Upper lobe of left lung (tissue), 4 donors: ENCODE data around the gene IGSF21.

Experiments used
- POLR2A ChIP-seq, 4 donors: fragments of 450-650 bp; IDR thresholded peaks; one replicate each; pipeline ENCODE4 v1.5.1; 2016 to 2017; ENCODE audit warnings: antibody characterized with exemption in 4 of 4, mild to moderate bottlenecking in 2 of 4
- POLR2AphosphoS5 ChIP-seq, 2 donors: sonication (generic); formaldehyde crosslinking; IDR thresholded peaks; one replicate each; pipeline ENCODE4 v1.5.1; 2017; ENCODE audit warnings: antibody characterized with exemption in 2 of 2
- TF ChIP-seq, protein P1 (sequence below), 6 experiments: fragments of 450-650 bp in 4 of 6; fragments of 200-600 bp in 2 of 6; sonication (generic) in 2 of 6; IDR thresholded peaks; one replicate each; pipeline ENCODE4 v1.5.1; 2016 to 2019; ENCODE audit warnings: antibody characterized with exemption in 6 of 6

DNA sequence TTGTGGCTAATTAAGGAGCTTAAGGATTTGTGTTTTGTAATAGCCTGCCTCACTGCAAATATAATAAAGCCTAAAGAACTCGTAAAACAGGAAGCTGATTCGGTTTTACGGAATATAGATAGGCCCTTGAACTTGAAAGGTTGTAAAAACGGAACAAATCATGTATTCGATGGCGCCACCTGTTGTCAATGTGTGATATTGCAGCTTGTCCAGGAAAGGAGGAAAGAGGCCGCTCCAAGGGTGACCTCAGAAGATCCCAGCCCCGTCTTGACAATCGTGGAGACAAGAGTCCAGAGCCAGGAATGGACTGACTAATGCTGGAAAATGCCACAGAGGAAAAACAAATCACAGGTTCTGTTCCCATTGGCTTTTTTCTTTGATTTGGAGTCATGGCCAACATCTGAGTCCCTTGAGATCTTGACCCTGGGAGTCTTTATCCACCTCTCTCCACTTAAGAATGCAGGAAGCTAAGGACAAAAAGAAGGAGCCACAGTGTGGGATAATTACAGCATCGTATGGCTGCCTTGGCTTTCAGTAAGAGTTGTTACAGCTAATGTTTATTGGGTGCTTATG lies 7.0 kb upstream of the IGSF21 start:
- no peak for TF ChIP-seq POLR2A (IDR thresholded peaks at IDR 0.05)
- TF ChIP-seq, protein P1, sequence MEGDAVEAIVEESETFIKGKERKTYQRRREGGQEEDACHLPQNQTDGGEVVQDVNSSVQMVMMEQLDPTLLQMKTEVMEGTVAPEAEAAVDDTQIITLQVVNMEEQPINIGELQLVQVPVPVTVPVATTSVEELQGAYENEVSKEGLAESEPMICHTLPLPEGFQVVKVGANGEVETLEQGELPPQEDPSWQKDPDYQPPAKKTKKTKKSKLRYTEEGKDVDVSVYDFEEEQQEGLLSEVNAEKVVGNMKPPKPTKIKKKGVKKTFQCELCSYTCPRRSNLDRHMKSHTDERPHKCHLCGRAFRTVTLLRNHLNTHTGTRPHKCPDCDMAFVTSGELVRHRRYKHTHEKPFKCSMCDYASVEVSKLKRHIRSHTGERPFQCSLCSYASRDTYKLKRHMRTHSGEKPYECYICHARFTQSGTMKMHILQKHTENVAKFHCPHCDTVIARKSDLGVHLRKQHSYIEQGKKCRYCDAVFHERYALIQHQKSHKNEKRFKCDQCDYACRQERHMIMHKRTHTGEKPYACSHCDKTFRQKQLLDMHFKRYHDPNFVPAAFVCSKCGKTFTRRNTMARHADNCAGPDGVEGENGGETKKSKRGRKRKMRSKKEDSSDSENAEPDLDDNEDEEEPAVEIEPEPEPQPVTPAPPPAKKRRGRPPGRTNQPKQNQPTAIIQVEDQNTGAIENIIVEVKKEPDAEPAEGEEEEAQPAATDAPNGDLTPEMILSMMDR (IDR thresholded peaks at IDR 0.05), result peak; percentile 48 to 72 (median 62)
- no peak for TF ChIP-seq POLR2AphosphoS5 (IDR thresholded peaks at IDR 0.05)
